ENCODE measurements around the gene CUL4A. TPM values are rescaled to one million over a fixed set of nuclear protein-coding genes. Genes with fewer than 3 reads are reported as not detected.
A peak's percentile ranks its signal among the peaks of the same experiment; 100 is the strongest.

Gene CUL4A
- total and polyA plus RNA-seq, 2 donors (not counting 3 experiments of a cell fraction or from before 2014, with no cell fraction given), result 37.9 to 80.0 TPM

DNA sequence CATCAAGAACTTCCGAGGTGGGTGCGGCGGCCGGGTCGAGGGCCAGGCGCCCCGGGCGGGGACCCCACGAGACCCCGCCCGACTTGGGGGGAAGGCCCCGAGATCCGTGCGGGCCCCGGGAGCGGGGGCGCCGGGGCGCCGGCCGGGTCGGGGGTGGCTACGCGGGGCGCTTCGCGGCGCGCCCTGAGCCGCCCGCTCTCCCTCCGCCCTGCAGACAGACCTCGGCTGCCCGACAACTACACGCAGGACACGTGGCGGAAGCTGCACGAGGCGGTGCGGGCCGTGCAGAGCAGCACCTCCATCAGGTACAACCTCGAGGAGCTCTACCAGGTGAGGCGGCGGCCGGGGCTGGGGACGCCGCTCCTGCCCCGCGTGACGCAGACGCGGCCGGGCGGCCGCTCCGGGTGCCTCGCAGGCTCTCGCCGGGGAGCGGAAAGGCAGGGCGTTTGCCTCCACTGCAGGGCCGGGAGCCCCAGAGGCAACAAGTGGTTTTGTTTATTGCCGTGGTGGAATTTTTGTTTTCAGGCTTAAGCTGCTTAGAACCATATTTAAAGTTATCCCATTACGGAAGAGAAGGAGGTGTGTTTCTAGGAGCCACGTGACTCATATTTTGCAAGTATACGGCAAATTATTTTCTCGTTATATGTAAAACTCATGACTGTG lies 477 bp downstream of the CUL4A start:
- no TSS peak for BruUV-seq (replicated peaks)
- intact Hi-C loops (cut with micrococcal nuclease), result loop anchor here (1.0 to 5.0 kb wide), 4 partner anchors 23 to 268 kb away; no protein-coding TSS in a partner anchor
- peak overlapping the region; percentile 73 to 92 (median 91) for H3K4me3 ChIP-seq (replicated peaks in 1 of 3; ENCODE audit: insufficient read depth in 1 of 3, low read depth in 1 of 3, low read length in 3 of 3)
- H4K20me1 ChIP-seq (replicated peaks; ENCODE audit: control insufficient read depth, extremely low read depth, insufficient read depth, low read length), result peaks cover 2% of the 10 kb centered on the region
- H3K27ac ChIP-seq (ENCODE audit: insufficient read depth, low read depth, low read length), result peak overlapping the region; percentile 69
- peak overlapping the region; percentile 39 for H2AFZ ChIP-seq (ENCODE audit: low read depth, low read length)
- dilution Hi-C loops (cut with MboI; ENCODE audit: extremely low pct_ligation_motif_present, low sequenced_read_pairs), result no loop called here
- H3K9me1 ChIP-seq (replicated peaks; ENCODE audit: control insufficient read depth, extremely low read depth, insufficient read depth, low read length), result no peaks in the 10 kb centered on the region
- H3K36me3 ChIP-seq (ENCODE audit: control insufficient read depth in 2 of 2, extremely low read depth in 1 of 2, insufficient read depth in 2 of 2, low read length in 2 of 2), result peaks cover 0 to 2% of the 10 kb centered on the region in 2 experiments
- TF ChIP-seq JUN (IDR thresholded peaks at IDR 0.05; ENCODE audit: borderline replicate concordance, insufficient read depth, insufficient read length, low read depth) (no peak), MYC (IDR thresholded peaks at IDR 0.05; ENCODE audit: low read depth, low read length) (peak; percentile 9)
- TF ChIP-seq, protein P1, sequence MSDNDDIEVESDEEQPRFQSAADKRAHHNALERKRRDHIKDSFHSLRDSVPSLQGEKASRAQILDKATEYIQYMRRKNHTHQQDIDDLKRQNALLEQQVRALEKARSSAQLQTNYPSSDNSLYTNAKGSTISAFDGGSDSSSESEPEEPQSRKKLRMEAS (IDR thresholded peaks at IDR 0.05; ENCODE audit: insufficient read depth, insufficient read length), result peak; percentile 81
- FAIRE-seq (peak; percentile 75), DNase-seq (ENCODE audit: low read depth, low spot score) (peak; percentile 58)
- peak overlapping the region; percentile 91 for H3K4me2 ChIP-seq (ENCODE audit: insufficient read depth, low read length)
- no peaks in the 10 kb centered on the region for H3K9me3 ChIP-seq (replicated peaks; ENCODE audit: control insufficient read depth, insufficient read depth, low read length)
- H3K27me3 ChIP-seq (ENCODE audit: control insufficient read depth in 2 of 2, insufficient read depth in 2 of 2, low read length in 2 of 2), result no peaks in the 10 kb centered on the region
- POLR2A ChIA-PET, result interaction anchor here (1.8 kb wide), 1 partner anchor 18 kb away, joined by 3 read pairs; no protein-coding TSS in a partner anchor
- peaks cover 87% of the 10 kb centered on the region for H3K79me2 ChIP-seq (ENCODE audit: control insufficient read depth, insufficient read depth, low read length)
- H3K9ac ChIP-seq (replicated peaks; ENCODE audit: extremely low read depth, insufficient read depth, low read length), result peak overlapping the region; percentile 98
- H3K4me1 ChIP-seq (ENCODE audit: control insufficient read depth, extremely low read depth, insufficient read depth, low read length), result peaks cover 19% of the 10 kb centered on the region
- CTCF ChIA-PET, result interaction anchor here (1.0 to 1.8 kb wide), 4 partner anchors 23 to 175 kb away, joined by 3 to 4 read pairs (median 3); no protein-coding TSS in a partner anchor

DNA sequence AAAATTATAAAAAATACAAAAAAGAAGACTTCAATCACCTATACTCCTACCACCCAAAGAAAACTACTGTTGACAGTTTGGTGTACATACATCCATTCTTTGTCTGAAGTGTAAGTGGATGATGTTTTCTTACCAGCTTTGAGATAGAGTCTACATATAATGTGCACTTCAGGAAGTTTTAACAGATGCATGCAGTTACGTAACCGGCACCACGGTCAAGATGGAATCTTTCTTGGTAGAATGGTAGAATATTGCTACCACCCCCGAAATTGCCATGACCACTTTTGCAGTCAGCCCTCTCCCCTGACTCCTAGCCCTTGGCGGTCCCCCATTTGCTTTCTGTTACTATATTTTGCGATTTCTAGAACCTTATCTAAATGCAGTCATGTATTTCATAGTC lies 1.4 kb downstream of the CUL4A start:
- H3K27ac ChIP-seq (ENCODE audit: insufficient read depth, low read depth, low read length), result no peak overlapping the region
- DNase-seq (ENCODE audit: low read depth, low spot score), result no peak
- BruUV-seq (replicated peaks), result TSS peak; percentile 19

More for the DNA sequence above, 1.4 kb downstream of the CUL4A start:
- peaks cover 19% of the 10 kb centered on the region for H3K4me1 ChIP-seq (ENCODE audit: control insufficient read depth, extremely low read depth, insufficient read depth, low read length)
- H4K20me1 ChIP-seq (replicated peaks; ENCODE audit: control insufficient read depth, extremely low read depth, insufficient read depth, low read length), result peaks cover 2% of the 10 kb centered on the region
- FAIRE-seq, result peak; percentile 8
- intact Hi-C loops (cut with micrococcal nuclease), result no loop called here
- dilution Hi-C loops (cut with MboI; ENCODE audit: extremely low pct_ligation_motif_present, low sequenced_read_pairs), result no loop called here
- H3K79me2 ChIP-seq (ENCODE audit: control insufficient read depth, insufficient read depth, low read length), result peaks cover 87% of the 10 kb centered on the region
- ChIA-PET CTCF (interaction anchor here (1.4 kb wide), 1 partner anchor 176 kb away, joined by 3 read pairs; no protein-coding TSS in a partner anchor), POLR2A (no interaction called here)
- H3K4me3 ChIP-seq (replicated peaks in 1 of 3; ENCODE audit: insufficient read depth in 1 of 3, low read depth in 1 of 3, low read length in 3 of 3), result peak overlapping the region in 1 of 3 experiments; percentile 92
- no peaks in the 10 kb centered on the region for H3K9me1 ChIP-seq (replicated peaks; ENCODE audit: control insufficient read depth, extremely low read depth, insufficient read depth, low read length)
- H3K36me3 ChIP-seq (ENCODE audit: control insufficient read depth in 2 of 2, extremely low read depth in 1 of 2, insufficient read depth in 2 of 2, low read length in 2 of 2), result peaks cover 0 to 2% of the 10 kb centered on the region in 2 experiments
- TF ChIP-seq MYC (IDR thresholded peaks at IDR 0.05; ENCODE audit: low read depth, low read length) (no peak), JUN (IDR thresholded peaks at IDR 0.05; ENCODE audit: borderline replicate concordance, insufficient read depth, insufficient read length, low read depth) (no peak), EZH2 (IDR thresholded peaks at IDR 0.05; ENCODE audit: borderline replicate concordance, low read depth, low read length, severe bottlenecking) (no peak), GATA2 (IDR thresholded peaks at IDR 0.05; ENCODE audit: insufficient read depth, insufficient read length, low read depth, low read length) (no peak), POLR2A (IDR thresholded peaks at IDR 0.05; ENCODE audit: low read depth, low read length) (no peak), POLR2AphosphoS5 (IDR thresholded peaks at IDR 0.05; ENCODE audit: insufficient read depth, low read depth, low read length) (no peak), FOS (IDR thresholded peaks at IDR 0.05; ENCODE audit: borderline replicate concordance, insufficient read depth, low read length) (no peak)
- TF ChIP-seq, protein P2, sequence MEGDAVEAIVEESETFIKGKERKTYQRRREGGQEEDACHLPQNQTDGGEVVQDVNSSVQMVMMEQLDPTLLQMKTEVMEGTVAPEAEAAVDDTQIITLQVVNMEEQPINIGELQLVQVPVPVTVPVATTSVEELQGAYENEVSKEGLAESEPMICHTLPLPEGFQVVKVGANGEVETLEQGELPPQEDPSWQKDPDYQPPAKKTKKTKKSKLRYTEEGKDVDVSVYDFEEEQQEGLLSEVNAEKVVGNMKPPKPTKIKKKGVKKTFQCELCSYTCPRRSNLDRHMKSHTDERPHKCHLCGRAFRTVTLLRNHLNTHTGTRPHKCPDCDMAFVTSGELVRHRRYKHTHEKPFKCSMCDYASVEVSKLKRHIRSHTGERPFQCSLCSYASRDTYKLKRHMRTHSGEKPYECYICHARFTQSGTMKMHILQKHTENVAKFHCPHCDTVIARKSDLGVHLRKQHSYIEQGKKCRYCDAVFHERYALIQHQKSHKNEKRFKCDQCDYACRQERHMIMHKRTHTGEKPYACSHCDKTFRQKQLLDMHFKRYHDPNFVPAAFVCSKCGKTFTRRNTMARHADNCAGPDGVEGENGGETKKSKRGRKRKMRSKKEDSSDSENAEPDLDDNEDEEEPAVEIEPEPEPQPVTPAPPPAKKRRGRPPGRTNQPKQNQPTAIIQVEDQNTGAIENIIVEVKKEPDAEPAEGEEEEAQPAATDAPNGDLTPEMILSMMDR (IDR thresholded peaks at IDR 0.05; ENCODE audit: extremely low read depth in 1 of 2, insufficient read depth in 1 of 2, low read depth in 1 of 2, low read length in 2 of 2), result no peak
- TF ChIP-seq, protein P1 (IDR thresholded peaks at IDR 0.05; ENCODE audit: insufficient read depth, insufficient read length), result no peak
- no peaks in the 10 kb centered on the region for H3K9me3 ChIP-seq (replicated peaks; ENCODE audit: control insufficient read depth, insufficient read depth, low read length)
- H3K4me2 ChIP-seq (ENCODE audit: insufficient read depth, low read length), result peak overlapping the region; percentile 91
- no peak overlapping the region for H3K9ac ChIP-seq (replicated peaks; ENCODE audit: extremely low read depth, insufficient read depth, low read length)
- H3K27me3 ChIP-seq (ENCODE audit: control insufficient read depth in 2 of 2, insufficient read depth in 2 of 2, low read length in 2 of 2), result no peaks in the 10 kb centered on the region
- no peak overlapping the region for H2AFZ ChIP-seq (ENCODE audit: low read depth, low read length)

All from endothelial cell of umbilical vein (primary cell).